HG02973 (cell line): Measurements from ENCODE around the gene SORCS2.
"Not testable (repeated sequence)": the region's sequence is repeated elsewhere in the genome, so short reads cannot be mapped to it uniquely, and the experiment has no call there.

Experiments
- ATAC-seq: cut with Tn5 transposase; IDR thresholded peaks from one replicate; pipeline ENCODE4 v1.9.1; 2021; ENCODE audit warnings: moderate library complexity; ENCODE audit not compliant: unreplicated experiment

Gene SORCS2

DNA sequence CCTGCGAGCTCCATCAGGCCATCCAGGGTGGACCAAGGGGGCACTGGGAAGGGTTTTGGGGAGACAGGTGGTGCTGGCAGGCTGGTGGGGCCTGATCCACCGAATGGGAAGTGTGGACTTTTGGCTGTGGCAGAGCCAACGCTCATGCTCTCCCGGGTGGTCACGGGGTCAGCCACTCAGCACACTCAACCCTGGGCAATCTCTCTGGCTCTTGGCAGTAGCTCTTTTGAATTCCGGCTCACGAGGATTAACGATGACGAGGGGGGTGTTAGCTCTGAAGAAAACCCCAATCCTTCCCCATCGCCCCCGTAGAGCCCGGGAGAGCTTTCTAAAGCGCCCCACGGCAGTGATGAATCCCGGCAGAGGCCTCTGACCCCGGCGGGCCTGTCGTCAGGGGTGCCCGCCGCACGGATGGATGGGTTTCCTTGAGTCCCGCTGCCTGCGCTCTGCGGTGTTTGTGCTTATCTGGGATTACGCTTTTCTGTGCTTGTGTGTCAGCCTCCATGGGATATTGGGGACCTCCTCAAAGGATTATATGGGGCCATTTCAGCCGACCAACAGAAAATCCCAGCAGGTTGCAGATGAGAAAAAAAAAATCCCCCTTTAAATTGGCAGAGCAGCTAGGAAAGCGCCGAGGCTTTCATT lies 399.2 kb downstream of the SORCS2 start:
- no peak for ATAC-seq

DNA sequence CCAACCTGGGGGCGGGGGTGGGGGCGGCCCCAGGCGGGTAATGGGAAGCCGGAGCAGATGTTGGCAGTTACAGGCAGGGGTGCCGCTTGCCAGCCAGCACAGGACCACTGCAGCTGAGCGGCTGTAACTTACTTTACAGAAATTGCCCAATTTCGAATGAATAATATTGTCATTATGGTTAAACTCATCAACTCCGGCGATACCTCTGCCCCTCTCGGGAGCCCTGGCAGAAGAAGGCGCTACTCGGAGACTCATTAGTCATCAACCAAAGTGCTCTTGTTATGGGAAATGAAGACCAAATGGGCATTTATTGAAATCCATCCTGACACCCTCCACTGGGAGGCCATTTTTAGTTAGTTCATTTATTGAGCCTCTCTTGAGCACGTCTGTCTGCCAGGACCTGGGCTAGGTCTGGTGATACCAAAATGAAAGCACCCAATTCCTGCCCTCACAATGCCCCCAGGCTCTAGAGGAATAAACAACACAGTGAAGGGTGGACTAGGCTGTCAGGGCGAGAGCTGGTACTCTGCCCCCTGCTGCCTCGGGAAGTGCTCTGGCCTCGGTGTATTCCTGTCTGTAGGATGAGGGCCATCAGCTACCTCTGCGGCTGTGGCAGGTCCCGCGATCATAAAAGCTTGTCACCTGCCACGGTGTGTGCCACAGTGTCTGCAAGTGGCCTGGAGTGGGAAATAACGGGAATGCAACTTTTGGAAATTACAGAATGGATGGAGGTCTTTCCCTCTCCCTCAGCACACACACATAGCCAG lies 401.5 kb downstream of the SORCS2 start:
- ATAC-seq = no peak

DNA sequence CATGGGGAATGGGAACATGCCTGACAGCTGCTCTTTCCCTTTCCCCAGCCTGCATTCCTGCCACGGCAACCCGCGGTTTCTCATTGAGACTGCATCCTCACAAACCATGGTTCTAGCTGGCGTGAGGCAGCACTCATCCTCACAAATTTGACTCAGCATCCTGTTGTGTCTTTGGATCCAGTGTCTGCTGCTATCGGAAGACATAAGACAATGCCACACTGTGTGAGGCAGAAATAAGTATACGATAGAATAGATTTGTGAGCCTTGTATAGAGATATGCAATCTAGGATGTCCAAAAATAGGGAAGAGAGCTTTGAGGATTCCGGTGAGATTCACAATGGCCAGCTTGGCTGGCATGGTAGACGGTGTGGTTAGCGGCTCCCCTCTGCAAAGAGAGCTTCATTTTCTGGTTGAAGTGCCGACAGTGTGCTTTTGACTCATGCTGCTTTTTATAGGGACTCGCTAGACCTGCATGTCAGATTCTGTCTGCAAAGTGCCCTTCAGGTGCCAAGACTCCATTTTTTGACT lies 403.7 kb downstream of the SORCS2 start:
- no peak for ATAC-seq

DNA sequence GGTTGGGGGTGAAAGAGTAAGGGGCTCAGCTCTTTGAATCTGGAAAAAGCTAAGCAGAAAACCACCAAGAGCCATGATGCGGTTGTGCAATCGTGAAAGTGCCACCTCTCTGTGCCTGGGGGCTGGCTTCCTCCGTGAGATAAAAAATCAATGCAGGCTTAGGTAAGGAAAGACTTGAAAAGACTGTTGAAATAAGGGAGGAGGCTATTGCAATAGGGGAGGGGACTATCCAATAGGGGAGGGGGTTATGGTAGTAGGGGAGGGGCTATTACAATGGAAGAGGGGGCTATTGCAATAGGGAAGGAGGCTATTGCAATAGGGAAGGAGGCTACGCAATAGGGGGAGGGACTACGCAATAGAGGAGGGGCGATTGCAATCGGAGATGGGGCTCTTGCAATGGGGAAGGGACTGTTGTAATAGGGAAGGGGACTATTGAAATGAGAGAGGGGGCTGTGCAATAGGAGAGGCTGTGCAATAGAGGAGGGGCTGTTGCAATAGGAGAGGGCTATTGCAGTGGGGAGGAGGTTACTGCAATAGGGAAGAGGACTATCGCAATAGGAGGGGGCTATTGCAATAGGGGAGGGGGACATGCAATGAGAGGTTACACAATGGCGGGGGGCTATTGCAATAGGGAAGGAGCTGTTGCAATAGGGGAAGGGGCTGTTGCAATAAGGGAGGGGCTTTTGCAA lies 404.7 kb downstream of the SORCS2 start:
- ATAC-seq = no peak

DNA sequence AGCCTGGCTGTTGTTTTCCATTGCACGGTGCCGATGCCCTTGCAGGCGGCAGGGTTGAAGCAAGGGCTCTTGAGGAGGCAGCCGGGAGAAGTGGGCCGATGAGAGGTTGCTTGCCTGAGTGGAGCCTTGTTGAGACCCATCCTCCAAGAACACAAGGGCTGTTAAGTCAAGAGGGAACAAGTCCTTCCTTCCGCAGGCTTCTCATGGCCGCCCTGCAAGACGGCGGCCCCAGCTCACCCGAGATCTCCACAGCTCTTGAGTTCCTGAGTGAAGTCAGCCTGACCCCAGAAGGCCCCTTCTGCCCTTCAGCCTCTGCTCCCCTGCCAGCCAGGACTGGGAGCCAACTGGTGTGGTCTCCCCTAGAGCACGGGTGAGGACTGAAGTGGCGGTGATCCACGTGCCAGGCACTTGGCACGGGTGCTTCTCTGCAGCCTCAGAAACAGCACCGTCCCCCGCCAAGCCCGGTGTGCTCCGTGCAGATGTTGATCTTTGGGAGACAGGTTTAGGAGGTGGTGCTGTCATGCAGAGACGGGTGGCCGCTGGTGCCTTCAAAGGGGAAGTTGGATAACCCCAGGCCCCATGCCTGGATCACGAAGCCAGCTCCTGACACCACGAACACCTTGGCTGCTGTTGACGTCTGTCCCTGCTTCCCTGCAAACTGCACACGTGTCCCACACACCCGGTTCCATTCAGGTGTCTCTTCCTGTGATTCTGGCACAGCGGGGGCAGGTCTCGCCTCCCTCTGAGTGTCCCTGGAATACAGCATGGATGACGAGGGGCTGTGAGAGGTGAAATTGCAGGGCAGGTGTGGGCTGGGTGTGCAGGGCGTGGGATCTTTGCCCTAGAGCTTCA lies 406.8 kb downstream of the SORCS2 start:
- ATAC-seq = no peak

DNA sequence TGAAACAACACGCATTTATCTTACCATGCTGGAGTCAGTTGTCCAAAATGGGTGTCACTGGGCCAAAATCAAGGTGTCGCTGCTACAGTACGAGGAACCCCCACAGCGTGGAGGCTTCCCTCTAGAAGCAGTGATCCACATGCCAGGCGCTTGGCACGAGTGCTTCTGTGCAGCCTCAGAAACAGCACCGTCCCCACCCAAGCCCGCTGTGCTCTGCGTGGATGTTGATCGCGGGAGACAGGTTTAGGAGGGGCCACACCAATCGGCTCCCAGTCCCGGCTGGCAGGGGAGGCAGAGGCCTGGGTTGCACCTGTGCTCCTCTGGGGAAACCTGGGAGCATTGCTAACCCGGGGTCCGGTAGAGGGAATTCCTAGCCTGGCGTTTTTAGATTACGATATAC lies 407.9 kb downstream of the SORCS2 start:
- ATAC-seq = no peak

DNA sequence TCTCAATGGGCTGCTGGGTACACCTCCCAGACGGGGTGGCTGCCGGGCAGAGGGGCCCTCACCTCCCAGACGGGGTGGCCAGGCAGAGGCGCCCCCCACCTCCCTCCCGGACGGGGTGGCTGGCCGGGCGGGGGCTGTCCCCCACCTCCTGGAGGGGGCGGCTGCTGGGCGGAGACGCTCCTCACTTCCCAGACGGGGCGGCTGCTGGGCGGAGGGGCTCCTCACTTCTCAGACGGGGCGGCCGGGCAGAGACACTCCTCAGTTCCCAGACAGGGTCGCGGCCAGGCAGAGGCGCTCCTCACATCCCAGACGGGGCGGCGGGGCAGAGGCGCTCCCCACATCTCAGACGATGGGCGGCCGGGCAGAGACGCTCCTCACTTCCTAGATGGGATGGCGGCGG lies 409.8 kb downstream of the SORCS2 start:
- ATAC-seq = not testable (repeated sequence)

DNA sequence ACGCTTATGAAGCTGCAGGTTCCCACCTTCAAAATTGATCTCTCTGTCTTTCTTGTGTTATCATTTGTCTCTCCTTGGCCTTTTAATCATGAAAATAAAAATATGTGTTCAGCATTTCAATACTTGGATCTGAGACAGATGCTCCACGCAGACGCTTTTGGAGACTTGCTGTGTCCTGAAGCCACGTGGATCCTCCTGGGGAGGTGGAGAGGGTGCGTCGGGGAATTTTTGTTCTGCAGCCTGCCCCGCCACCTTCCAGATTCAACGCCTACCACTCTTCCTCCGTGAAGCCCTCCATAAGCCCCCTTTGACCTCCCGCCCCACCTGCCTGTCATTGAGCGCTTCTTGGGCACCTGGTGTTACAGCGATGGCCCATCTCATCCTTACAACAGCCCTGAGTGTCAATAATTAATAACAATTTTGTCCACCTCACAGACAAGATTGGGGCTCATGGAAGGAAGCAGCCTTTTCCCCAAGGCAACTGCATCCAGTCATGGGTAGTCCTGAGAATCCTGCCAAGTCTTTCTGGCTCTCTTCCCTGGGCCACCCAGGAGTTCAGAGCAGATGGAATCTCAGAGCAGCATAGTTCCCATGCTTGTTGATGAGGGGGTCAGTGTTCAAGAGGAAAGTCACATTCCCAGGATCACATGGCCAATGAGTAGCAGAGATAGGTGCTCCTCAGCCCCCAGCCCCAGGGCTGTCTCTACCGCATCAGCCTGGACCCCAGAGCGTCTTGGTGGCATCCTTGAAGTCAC lies 415.0 kb downstream of the SORCS2 start:
- ATAC-seq = no peak

DNA sequence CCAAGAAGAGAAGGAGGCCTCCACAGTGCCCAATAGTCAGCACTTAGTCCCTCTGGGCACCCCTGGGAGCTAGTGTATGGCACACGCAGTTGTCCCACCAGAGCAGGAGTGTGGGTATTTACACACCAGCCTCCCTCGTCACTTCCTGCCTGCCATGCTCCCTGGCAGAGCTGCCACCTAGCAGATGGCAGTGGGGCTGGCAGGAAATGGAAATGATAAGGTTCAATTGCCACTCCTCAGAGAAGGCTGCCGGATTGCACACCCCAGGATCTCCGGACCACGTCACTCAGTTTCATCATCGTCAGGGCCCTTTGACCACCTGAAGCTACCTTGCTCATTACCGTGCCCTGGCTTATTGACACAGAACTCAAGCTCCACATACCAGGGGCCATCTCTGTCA lies 415.7 kb downstream of the SORCS2 start:
- no peak for ATAC-seq

DNA sequence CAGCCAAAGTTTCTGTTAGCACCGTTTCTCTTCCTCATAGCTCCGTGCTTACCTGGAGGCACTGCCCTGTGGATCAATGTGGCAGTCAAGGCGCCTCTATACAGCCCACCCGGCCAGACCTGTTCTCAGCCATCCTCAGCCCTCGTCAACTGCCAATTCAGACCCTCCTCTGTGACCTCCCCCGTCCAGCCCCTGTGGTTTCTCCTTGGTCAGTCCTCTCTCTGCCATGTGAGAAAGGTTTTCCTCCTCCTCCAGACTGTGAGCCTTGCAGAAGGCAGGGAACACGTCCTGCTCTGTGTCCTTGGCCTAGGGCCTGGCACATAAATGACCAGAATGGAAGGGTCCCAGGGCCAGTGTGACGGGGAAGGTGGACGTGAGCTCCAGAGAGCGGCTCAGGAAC lies 417.0 kb downstream of the SORCS2 start:
- ATAC-seq = no peak

DNA sequence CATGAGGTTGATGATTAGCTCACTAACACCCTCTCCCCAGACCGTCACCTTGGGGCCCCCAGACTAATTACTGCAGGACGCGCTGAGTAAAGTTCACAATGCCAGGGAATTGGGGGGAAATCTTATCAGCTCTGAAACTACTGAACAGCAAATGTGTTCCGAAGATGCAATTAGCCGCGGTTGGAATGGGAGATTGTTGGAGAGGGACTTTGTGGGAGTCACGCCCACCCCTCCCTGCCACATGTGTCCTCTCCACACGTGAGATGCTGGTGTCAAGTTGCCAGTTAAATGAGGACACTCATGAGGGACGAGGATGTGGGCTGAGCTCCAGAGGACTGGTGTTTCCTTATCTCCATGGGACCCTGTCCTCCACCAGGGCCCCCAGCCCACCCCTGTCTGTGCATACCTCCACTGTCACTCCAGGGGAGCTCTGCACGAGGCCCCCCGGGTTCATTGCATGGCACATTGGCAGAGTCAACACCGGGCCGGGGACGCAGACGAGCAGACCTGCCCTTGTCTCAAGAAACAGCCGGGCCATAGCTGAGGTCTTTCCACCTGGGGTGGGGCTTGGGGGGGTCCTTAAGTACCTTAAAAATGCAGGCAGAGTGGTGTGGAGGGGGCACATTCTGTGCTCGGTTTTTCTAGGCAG lies 417.8 kb downstream of the SORCS2 start:
- no peak for ATAC-seq

DNA sequence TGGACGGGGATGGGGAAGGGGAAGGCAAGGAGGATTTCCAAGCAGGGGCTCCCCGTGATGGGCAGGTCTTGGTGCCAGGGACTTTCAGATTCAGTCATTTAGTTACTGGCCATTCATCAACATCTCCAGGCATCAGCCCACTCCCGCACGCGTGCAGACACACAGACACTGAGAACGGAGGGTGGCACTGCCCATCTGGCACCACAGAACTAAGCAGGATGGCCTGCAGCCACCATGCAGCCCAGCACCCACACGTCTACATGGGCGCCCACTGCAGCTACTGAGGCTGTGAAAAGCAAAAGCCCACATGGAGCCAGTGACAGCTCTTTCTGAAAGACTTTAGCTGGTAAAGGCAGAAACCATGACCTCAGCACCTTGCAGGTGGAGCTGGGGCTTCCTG lies 418.5 kb downstream of the SORCS2 start:
- ATAC-seq = no peak

DNA sequence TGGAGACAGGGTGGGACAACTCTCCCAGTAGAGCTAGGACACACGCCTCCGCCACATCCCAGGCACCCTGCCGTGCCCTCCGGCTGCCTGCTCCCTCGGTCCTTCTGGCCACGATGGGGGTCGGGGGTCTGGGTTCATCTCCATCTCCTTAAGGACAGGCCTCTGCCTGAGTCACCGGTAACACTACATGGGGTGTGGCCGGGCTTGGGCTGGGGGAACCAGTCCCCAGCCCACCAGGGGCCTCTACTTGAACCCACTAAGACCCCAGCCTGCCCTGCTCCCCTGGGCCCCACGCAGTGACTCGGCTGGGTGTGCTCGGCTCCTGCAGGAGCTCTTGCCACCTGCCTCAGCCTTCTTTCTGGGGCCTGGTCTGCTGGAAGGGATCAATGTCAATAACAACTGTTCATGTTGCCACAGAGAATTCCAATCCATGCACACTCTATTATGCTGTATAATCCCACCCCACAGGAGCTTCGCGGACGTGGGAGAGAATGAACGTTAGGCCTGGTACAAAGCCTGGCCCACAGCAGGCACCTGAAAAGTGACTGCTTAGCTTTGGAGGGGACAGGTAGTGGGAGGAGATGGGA lies 420.1 kb downstream of the SORCS2 start:
- ATAC-seq = no peak

DNA sequence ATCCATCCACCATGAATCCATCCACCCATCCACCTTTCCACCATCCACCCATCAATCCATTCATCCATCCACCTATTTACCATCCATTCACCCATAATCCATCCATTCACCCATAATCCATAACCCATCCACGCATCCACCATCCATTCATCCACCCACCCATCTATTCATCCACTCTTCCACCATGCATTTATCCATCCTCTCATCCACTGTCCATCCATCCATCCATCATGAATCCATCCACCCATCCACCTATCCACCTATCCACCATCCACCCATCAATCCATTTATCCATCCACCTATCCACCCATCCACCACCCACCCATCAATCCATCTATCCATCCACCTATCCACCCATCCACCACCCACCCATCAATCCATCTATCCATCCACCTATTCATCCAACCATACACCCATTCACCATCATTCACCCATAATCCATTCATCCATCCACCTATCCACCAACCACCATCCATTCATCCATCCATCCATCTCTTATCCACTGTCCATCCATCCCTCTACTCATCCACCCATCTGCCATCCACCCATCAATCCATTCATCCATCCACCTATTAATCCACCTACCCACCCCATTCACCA lies 422.1 kb downstream of the SORCS2 start:
- no peak for ATAC-seq

DNA sequence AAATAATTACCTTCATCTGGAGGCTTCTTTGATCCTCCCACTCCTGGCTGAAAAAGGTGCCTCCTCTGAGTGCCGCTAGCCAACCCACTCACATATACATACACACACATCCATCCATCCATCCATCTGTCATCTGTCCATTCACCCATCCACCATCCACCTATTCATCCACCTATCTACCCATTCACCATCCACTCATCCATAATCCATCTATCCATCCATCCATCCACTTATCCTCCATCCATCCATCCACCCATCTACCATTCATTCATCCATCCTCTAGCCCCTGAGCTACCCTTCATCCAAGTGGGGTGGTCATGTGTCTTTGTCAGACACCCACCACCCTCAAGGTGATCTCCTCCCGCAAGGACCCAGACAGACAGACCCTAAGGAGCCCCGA lies 423.9 kb downstream of the SORCS2 start:
- ATAC-seq = no peak

DNA sequence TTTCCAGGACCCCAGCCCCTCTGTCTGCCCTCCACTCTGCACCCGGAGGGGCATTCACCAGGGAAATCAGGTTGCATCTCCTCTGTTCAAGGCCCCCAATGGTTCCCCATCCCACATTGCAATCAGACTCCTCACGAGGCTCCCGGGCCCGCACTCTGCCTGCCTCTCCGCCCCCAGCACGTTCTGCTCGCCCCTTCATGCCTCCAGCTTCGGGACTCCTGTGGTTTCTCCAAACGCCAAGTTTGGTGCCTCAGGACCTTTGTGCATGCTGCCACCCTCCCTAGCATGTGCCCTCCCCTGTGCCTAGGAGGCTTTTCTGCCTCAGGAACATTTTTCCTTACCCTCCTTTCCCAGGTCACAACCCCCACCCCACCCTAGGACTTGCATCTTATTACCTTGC lies 426.0 kb downstream of the SORCS2 start:
- ATAC-seq = no peak

DNA sequence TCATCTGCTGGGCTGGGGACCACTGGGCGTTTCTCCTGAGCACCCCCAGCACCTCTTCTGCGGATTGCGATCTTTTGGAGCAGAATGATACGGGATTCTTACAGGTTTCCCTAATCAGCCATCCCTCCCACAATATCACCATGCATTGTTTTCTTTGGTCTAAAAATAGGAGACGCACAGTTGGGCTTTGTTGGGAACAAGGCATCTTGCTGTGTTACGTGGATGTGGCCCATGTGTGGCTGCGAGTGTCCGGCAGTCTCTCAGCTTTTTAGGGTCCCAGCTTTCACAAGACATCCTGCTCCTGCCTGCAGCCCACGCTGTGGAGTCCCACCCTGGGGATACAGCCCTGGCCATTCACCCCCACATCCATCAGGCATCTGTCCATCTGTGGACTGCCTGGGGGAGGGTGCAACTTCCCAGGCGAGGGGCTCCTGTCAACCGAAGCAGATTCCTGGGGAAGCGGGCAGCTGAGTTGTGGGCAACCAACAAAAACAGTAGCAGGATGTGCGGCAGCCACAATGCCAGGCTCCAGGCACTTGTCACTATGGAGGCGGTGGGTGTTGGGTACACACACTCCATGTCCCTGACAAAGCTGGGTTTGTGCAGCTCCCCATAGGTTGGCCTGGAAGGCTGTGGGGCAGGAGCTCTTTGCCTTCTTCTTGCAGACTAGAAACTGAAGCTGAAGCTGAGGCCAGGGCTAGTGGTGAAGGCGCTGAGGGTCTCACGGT lies 427.9 kb downstream of the SORCS2 start:
- ATAC-seq = no peak

DNA sequence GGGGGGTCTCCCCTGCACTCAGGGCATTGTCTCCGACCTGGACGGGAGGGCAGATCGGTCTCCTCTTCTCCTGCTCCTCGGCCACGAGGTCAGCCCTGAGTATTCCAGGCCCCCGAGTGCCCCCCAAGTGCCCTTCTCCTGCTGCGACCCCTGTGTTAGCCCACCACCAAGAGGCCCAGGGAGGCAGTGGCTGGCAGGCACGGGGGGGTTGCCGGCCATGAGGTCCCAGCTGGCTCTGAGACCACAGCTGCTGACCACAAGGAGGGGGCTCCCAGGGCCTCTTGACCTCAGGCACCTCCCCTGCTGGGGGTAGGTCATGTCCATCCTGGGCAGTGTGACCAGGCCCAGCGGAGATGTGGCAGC lies 428.5 kb downstream of the SORCS2 start:
- ATAC-seq = no peak
